H1 (cell line): ENCODE measurements around the gene PPY.
"Not testable (repeated sequence)": the region's sequence is repeated elsewhere in the genome, so short reads cannot be mapped to it uniquely, and the experiment has no call there.

Source experiments
- EZH2 ChIP-seq: fragments of 200-600 bp; sonication (generic); IDR thresholded peaks from 2 replicates; pipeline ENCODE4 v1.7.1; 2012; ENCODE audit warnings: low read depth, mild to moderate bottlenecking, moderate library complexity, low read length, inconsistent platforms; ENCODE audit not compliant: severe bottlenecking
- POLR2AphosphoS5 ChIP-seq: IDR thresholded peaks from 2 replicates; pipeline ENCODE4 v1.6.1; 2011; ENCODE audit warnings: low read depth, low read length
- TF ChIP-seq, protein P1 (sequence below), 3 experiments: IDR thresholded peaks; 1 replicate in 2 of 3; 2 replicates in 1 of 3; pipeline versions ENCODE4 v1.5.1 to v1.6.1; 2011; ENCODE audit warnings: low read length in 3 of 3, mild to moderate bottlenecking in 3 of 3, inconsistent platforms in 2 of 3, low read depth in 1 of 3, moderate library complexity in 1 of 3; ENCODE audit not compliant: insufficient read depth in 1 of 3; ENCODE audit errors: control extremely low read depth in 1 of 3

DNA sequence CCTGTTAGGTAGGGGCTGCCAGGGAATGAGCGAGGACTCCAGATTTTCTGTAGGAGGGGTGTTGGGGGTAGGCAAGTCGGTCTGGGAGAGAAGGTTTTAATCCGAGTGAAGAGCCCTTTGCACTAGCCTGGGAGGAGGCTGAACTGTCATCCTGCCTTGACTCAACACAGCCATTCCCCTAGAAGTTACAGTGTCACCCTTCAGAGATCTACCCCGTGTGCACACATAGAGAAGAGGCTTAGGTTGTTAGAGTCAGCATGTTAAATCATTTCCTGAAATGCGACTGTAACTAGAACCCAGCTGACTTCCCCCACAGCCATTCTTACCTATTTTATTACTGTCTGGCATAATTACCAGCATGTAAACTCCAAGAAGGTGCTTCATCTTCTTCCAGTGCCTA, 14.3 kb downstream of the PPY start:
- TF ChIP-seq, protein P1, sequence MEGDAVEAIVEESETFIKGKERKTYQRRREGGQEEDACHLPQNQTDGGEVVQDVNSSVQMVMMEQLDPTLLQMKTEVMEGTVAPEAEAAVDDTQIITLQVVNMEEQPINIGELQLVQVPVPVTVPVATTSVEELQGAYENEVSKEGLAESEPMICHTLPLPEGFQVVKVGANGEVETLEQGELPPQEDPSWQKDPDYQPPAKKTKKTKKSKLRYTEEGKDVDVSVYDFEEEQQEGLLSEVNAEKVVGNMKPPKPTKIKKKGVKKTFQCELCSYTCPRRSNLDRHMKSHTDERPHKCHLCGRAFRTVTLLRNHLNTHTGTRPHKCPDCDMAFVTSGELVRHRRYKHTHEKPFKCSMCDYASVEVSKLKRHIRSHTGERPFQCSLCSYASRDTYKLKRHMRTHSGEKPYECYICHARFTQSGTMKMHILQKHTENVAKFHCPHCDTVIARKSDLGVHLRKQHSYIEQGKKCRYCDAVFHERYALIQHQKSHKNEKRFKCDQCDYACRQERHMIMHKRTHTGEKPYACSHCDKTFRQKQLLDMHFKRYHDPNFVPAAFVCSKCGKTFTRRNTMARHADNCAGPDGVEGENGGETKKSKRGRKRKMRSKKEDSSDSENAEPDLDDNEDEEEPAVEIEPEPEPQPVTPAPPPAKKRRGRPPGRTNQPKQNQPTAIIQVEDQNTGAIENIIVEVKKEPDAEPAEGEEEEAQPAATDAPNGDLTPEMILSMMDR (IDR thresholded peaks at IDR 0.05; ENCODE audit: control extremely low read depth in 1 of 3, insufficient read depth in 1 of 3, low read depth in 1 of 3, low read length in 3 of 3): not testable (repeated sequence)
- TF ChIP-seq POLR2AphosphoS5, EZH2: not testable (repeated sequence)
